ENCODE measurements around the gene IL17F.
A peak's percentile ranks its signal among the peaks of the same experiment; 100 is the strongest.
"Not testable (repeated sequence)": the region's sequence is repeated elsewhere in the genome, so short reads cannot be mapped to it uniquely, and the experiment has no call there.

Gene IL17F

DNA sequence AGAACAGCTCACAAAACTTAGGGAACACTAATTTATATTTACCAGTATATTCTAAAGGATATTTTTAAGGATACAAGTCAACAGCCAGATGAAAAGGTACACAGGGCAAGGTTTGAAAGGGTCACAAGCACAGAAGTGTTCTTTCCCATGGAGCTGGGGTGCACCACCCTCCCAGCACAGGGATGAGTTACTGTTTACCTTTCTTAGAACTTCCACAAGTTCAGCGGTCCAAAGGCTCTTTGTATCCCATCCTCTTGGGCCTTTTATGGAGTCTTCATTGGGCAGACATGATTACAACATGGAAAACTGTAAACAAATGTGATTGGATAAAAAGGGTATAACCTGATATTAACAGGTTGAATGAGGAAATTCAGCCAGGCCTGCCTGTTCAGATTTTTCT, 1.1 kb upstream of the IL17F start:
- DNase-seq (ENCODE audit: low read depth in 2 of 2), result no peak

DNA sequence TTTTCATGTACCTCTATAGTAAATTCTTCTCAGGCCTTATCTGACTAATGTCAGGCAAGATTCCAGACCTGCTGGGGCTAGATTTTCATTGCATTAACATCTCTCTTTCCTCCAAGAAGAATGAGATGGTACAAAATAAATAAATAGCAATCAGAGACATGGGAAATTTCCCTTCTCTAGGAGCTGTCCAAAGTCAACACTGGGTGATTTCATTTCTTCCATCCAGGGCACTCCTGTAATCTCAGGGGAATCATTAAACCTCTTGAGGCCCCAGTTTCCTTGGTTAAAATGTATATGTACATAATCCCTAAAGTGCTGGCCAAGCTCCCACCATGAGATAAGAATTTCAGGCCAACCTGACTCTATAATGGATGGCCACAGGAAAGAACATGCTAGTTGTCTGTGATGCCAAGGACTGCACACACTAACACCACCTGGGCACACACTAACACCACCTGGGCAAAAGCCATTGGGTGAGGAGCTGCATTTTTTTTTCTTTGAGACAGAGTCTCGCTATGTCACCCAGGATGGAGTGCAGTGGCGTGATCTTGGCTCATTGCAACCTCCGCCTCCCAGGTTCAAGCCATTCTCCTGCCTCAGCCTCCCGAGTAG, 912 bp downstream of the IL17F start:
- DNase-seq (ENCODE audit: low read depth in 2 of 2), result no peak

DNA sequence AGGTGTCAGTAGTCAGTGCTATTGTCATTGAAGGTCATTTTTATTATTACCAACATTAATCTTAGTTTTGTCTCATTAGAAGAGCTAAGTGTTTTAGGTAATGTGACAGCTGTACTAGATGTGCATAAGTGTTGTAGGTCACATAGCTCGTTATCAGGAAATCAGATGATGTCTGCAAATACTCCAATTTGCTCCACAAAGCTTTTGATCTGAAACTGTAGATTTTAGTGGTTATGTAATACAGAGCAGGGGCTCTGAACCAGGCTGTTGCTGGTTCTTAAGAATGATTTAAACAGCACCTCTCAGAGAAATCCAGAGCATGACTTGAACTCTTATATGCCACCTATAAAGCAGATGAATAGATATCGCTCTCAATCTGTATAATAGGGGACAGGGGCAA, 2.5 kb downstream of the IL17F start:
- DNase-seq (ENCODE audit: low read depth in 2 of 2), result no peak

DNA sequence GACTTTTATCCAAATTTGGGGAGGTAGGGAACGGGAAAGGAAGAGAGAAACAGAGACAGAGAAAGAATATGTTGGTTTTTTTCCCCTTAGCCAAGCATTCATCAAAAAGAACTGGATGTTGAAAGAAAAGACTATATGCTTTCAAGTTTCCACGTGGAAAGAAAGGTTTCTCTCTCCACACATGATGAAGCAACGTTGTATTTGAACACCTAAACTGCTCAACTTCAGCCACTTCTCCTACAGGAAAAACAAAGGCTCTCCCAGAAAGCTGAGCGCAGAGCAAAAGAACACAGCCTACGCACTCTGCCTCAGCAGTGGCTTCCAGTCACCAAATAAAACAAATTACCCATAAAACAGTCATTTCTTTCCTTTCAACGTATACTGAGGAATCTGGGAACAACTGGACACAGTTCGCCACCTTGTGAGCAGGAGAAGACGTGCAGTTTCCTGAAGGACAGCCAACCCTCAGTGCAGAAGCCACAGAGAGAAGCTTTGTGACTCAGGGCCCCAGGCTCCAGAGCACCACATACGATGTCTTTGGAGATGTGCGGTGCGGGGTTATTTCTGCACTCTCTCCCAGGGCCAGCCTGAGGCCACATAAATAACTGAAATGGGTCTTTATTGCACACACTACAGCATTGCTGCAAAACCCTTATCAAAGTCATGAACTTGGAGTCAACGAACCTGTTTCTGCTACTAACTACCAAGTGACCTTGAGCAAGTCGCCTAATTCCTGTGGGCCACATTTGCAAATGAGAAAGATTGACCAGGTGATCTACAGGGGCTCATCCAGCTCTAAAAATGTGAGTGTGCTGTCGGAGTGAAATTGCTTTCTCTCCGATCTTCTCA, 10.1 kb downstream of the IL17F start:
- DNase-seq (ENCODE audit: low read depth in 2 of 2), result peak in 1 of 2 experiments; percentile 46

DNA sequence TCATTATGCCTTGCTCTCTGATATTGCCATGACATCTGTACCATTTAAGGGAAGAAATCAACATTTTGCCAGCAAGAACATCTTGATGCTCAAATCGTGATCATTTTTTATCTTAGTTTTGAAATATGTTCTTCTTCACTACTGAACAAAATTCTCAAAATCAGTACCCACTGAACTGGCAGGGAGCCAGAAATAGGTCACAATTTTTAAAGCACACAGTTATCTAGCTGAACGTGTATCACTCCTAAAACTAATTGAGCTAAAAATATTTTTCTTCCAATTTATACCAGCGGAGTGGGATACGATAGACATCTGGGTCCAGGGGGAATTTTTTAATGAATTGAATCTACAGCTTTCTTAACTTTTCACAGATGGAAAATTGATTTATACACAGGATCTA, 11.3 kb downstream of the IL17F start:
- no peak for DNase-seq (ENCODE audit: low read depth in 2 of 2)

DNA sequence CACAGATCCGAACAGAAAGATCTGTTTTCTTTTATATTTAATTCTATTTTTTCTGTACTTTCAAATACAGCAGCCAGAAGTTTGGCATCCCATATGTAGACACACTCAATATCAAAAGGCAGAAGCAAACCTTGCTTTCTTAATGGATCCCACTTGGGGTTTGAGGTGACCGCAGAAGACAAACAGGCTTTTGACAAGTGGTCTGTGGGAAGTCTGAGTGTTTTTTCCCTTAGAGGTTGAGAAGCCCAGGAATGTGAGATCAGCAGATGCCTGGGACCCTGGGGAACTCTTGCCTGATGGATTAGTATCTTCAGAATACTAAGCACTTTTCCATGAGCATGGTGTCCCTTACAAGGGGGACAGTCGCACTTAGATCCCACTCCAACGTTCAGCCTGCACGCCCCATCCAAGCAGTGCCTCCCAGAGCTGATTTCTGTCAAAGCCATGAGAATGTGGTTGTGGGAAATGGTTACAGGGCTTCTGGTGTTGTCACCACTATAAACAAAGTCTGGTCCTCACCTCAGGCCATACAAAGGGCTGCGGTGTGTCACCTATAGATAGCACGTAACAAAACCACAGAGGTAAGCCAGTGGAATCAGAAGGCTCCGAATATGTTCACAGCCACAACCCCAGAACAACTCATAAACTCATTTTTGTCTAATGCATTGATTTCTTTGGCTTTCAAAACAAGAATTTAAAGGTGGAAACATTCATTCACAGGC, 12.7 kb downstream of the IL17F start:
- no peak for DNase-seq (ENCODE audit: low read depth in 2 of 2)

DNA sequence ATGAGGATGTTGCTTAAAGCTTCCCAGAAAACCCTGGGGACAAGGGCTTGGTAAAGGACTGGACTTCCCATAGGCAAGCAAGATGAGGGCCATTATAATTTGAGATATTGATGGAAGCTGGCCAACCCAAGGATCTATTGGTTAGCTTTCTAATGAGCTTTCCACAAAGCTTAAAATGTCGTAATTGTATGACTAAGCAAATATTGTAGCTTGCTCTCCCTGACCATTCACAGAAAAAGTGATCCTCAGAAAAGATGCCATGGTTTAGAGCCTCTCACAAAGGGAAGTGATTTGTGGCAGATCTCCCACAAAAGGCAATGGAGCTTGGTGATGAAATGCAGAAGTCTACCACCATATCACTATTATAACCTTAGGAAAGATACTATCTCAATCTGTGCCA, 13.6 kb downstream of the IL17F start:
- DNase-seq (ENCODE audit: low read depth in 2 of 2), result no peak

DNA sequence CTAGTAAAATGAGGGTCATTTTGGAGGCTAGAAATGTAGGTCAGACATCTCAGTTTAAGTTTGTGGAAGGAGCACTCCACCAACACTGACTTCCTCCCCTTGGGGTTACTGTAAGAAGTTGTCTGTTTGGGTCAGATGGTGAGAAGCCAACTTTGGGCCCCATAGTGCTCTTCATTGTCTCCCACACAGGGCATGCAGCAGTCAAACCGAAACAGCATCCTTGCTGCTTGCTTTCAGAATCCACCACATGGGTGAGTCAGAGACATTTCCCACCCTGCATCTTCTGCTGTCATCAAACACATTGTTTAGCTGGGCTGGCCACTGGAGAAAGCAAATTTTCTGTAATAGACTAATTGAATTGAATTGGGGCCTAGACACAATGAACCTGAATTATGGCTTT, 16.8 kb downstream of the IL17F start:
- peak; percentile 40 to 66 for DNase-seq (ENCODE audit: low read depth in 2 of 2)

DNA sequence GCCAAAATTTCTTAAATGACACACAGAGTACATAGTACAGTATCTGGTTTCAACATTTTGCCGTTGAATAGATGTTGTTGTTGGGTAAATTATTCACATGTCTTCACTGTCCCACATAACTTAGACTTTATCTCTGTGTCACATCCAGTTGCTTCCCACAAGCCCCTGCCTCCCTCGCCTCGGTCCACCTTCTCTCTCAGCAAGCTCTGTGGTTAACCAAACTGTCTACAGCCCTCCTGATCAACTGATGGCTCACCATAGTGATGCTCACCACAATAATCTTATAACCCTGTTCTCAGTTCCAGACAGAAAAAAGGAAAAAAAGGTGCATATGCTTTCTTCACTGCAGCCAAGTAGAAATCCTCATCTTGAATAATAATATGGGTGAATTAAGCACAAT, 23.0 kb downstream of the IL17F start:
- DNase-seq (ENCODE audit: low read depth in 2 of 2), result peak in 1 of 2 experiments; percentile 35

DNA sequence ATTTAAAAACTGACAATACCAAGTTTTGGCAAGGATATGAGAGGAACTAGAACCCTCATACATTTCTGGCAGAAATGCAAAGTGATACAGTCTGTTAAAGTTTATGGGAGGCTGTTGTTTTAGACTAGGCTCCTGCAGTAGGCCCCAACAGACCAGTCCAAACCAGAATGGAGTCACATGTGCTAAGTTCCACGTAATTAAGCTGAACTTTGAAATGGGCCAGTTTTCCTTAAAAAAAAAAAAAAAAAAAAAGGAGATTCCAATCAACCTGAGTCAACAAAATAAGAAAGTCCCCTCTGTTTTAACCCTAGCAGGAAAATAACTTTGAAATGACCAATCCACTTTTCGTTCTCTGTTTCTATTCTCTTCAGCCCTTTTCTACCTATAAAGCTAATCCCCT, 26.5 kb downstream of the IL17F start:
- no peak for DNase-seq (ENCODE audit: low read depth in 2 of 2)

DNA sequence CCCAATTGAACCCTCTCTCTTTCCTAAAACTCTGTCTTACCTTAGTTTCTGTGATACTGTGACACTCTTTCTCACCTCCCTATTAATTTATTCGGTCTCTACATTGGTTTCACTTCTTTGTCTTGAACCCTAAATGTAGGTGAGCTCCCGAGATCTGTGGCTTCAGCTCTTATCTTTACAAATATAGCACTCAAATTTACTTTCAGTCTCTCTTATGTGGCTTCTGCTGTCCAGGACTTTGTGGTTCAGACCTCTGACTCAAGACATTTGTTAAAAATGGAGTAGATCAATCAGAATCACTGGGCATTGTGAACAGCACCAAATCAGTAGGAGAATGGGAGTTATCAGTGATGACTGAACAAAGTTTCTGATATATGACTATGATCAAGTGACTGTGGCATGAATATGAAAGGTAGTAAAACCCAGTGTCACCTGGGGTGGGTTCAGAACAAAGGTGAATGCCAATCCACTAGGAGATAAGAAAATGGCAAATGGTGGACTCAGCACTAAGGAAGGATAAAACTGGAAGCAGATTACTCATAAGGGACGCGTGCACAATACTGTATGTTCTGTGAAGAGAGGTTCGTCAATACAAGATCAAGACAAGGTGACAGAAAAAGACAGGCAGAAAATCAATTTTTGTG, 27.2 kb downstream of the IL17F start:
- DNase-seq (ENCODE audit: low read depth in 2 of 2), result no peak

DNA sequence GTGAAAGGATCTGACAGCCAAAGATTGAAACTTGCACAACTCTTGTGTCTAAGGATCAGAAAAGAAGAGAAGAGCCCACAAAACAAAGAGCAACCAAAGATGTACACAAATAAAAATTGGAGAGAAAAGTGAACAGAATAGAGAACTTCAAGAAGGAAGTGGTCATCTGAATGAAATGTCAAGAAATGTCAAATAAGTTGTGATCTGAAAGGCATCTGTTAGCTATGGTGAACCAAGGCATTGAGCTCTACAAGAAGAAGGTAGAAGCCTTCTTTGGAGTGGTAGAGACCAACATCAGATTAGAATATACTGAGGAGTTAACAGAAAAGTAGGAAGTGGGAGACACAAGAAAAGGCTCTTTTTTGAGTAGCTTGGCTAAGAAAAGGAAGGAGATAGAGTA, 28.5 kb downstream of the IL17F start:
- no peak for DNase-seq (ENCODE audit: low read depth in 2 of 2)

DNA sequence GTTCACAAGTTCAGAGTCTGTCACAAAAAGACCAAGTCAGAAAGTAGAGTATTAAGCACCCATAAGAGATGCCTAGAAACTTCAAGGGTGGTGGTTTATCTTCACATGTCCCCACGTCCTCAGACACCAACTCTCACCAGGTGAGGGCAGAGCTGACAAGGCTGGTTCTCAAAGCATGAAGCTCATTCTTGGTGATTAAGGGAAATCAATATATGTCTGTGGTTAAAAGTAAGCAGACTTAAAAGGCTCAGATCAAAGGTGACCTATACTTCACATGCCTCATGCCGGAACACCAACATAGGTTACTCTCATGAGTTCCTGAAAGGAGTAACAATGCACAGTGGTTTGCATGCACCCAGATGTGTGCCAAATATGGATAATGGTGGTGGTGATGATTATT, 31.2 kb downstream of the IL17F start:
- no peak for DNase-seq (ENCODE audit: low read depth in 2 of 2)

DNA sequence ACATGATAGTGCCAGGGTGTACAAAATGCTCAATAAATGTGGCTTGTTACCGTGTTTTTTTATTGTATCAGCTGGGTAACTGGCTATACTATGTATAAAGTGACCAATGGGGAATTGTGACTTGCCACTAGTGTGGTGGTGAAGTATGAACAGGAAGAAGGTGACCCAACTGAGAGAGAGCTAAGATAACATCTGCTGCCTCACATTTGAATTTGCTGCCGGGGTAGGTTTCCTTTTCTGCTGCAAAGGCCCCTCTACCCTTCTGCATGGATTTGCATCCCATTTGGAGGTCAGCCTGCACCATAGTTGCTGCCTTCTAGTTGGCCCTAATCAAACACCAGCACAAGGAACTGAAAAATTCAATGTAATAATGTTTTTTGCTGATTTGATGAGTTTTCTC, 34.1 kb downstream of the IL17F start:
- DNase-seq (ENCODE audit: low read depth in 2 of 2), result no peak

DNA sequence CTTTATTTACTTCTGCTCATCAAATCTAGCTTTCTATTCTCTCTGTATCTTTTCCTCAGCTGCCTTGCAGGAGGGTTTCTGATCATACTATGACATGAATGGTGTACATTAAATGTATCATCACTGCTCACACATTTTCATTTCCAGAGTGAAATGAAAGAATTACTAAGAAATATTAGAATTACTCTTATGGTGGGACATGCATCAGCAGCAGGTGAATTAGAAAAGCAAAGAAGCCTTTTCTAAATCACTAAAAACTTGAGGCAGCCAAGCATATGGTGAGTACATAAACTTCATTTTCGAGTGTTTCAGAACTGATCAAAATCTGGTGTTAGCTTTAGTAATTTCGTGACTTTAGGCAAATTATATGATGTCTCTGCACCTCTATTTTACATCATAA, 34.5 kb downstream of the IL17F start:
- DNase-seq (ENCODE audit: low read depth in 2 of 2), result no peak

DNA sequence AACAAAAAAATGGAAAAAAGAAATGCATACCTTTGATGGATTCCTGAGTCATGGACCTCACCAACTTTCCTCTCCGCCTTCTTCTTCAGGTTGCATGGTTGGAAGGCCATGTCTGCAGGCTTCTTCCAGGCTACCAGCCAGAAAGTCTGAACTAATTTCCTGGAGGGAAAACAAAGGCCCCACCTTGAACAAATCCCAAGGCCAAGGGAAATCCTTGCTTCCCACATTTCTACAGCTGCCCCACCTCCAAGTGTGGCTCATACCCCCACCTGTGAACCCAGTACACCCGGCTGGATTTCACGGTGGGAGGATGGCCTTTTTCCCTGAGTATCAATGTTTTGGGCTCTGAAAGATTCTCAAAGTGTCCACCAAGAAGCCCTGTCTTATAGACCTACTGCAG, 35.7 kb downstream of the IL17F start:
- DNase-seq (ENCODE audit: low read depth in 2 of 2), result no peak

DNA sequence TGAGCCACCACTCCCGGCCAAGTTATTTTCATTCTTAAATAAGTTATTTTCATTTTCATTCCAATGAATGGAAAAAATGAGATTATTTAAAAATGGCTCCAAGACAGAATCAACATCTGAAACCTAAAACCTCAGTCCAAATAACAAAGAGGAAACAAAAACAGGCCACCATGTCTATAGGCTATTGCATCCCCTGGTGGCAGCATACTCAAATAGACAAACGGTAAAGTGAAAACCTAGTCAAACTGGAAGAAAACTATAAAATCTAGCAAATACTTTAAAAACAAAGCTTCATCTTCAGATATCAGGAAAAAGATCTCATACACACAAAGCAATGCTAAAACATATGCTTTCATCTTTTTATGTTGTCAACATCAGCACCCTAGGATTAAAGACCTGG, 37.2 kb downstream of the IL17F start:
- DNase-seq (ENCODE audit: low read depth in 2 of 2), result no peak

DNA sequence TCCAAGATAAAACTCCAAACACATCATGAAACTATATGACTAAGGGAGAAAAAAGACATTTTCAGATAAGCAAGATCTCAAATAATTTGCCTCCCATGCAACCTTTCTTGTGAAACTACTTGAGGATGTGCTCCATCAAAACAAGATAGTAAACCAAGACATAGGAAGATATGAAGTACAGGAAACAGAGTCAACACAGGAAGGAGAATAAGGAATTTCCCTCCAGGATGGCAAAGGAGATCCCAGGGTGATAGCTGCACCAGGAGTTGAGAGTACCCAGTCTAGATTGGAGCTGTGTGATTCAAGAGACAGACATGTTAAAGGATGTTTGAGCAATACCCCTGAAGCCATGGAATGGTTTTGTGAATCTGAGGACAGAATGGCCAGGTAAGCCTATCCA, 42.8 kb downstream of the IL17F start:
- no peak for DNase-seq (ENCODE audit: low read depth in 2 of 2)

DNA sequence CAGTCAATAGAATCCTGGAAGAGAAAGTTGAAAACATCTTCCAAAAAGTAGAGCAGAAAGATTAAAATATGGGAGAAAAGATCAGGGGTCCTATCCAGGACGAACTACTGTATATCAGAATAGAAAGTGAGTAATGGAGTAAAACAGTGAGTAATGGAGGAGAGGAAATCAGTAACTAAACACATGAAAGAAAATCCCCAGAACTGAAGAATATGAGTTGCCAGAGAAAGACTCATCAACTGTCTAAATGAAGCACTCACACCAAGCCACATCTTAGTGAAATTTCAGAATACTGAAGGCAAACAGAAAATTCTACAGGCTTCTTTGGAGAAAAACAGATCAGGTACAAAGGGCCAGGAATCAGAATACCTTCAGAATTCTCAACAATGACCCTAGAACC, 43.3 kb downstream of the IL17F start:
- no peak for DNase-seq (ENCODE audit: low read depth in 2 of 2)

DNA sequence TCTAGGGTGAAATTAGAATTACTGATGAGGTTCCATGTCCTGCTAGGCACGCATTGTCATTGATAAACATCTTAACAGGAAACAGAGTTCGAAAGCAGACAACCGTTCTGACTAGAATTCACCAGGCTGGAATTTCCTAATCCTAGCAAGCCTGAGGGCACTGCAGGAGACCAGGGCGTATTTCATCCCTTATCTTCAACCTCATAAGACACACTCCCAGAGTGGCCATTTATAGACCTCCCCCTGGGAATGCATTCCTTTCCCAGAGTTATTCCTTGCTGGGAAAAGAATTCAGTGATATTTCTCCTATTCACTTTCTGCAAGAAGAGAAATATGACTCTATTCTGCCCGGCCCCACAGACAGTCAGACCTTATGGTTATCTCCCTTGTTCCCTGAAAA, 44.2 kb downstream of the IL17F start:
- not testable (repeated sequence) for DNase-seq (ENCODE audit: low read depth in 2 of 2)

DNA sequence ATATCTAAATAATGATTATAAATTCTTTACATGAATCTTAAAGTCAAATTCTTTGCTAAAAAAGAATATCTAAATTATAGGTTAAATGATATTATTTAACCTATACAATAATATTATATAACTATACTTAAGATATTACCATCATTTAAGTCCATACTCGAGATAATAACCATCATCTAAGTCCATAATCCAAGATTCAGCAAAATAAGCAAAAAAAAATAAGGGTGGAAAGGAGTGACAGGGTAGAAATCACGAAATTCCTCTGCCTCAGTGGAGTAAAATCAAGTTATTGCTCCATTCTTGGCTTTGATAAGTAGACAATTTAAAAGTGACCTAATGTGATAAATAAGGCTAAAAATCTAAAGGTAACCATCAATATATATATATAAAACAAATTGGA, 48.4 kb downstream of the IL17F start:
- DNase-seq (ENCODE audit: low read depth in 2 of 2), result no peak

DNA sequence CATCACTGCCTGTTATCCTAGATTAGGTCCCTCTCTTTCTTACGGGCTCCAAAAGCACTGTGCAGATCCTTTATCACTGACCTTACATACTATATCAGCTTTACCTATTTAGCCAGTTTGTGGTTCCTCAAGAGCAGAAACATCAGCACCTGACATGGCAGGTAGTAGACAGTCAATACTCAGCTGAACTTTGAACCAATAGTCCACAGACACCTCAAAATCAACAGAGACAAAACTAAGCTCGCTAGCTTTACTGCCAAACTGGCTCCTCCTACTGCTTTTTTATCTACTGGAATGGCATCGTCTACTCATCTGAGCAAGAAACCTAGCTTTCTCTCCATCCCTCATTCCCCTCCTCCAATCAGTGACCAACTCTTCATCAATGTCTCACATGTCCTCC, 52.5 kb downstream of the IL17F start:
- no peak for DNase-seq (ENCODE audit: low read depth in 2 of 2)

DNA sequence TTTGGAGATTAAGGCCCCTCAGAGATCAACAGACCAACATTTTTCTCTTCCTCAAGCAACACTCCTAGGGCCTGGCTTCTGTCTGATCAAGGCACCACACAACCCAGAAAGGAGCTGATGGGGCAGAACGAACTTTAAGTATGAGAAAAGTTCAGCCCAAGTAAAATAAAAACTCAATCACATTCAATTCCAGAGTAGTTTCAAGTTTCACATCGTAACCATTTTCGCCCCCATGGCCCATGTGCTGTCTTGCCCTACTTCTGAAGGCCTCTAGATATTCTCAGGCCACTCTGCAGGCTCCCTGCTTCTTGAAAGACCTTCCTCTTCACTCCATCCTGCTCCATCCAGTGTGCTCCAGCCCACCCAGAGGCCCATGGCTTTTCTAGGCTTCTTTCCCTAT, 53.9 kb downstream of the IL17F start:
- no peak for DNase-seq (ENCODE audit: low read depth in 2 of 2)
